ENCODE data around the gene CHST6. TPM values are rescaled to one million over a fixed set of nuclear protein-coding genes. Genes with fewer than 3 reads are reported as not detected.
"Not testable (repeated sequence)": the region's sequence is repeated elsewhere in the genome, so short reads cannot be mapped to it uniquely, and the experiment has no call there.

CHST6 gene
- total RNA-seq, 6 experiments from 2014 or later = 0.02 TPM; not detected in 5

DNA sequence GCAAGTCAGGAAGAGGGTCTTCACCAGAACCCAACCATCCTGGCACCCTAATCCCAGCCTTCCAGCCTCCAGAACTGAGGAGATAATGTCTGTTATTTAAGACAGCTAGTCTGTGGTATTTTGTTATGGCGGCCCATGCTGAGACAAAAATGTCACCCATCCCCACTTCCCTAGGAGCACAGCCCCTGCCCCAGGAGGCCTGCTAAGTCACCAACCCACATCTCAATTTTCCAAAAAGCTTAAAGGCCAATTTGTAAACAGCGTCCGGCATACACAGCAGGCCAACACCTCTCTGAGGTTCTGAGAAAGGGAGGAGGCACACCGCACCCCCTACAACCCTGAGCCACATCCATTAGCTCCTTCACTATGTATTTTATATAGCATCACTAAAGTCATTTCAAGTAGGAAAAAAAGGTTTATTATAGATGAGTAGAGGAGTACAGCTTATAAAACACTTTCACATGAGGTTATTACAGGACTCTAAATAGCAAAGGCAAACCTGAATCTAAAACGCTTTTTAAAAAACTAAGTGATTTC lies 37.7 kb downstream of the CHST6 start:
- Histone ChIP-seq H3K27ac (no peak overlapping the region), H3K36me3 (no peaks in the 10 kb centered on the region), H3K4me1 (peaks cover 0 to 12% (median 1%) of the 10 kb centered on the region in 4 donors), H3K4me3 (no peak overlapping the region), H3K9me3 (no peaks in the 10 kb centered on the region), H3K27me3 (no peaks in the 10 kb centered on the region)
- intact Hi-C loops (cut with DNase I) = no loop called here
- no peak for ATAC-seq
- TF ChIP-seq POLR2A (IDR thresholded peaks at IDR 0.05) = no peak
- TF ChIP-seq, protein P1, sequence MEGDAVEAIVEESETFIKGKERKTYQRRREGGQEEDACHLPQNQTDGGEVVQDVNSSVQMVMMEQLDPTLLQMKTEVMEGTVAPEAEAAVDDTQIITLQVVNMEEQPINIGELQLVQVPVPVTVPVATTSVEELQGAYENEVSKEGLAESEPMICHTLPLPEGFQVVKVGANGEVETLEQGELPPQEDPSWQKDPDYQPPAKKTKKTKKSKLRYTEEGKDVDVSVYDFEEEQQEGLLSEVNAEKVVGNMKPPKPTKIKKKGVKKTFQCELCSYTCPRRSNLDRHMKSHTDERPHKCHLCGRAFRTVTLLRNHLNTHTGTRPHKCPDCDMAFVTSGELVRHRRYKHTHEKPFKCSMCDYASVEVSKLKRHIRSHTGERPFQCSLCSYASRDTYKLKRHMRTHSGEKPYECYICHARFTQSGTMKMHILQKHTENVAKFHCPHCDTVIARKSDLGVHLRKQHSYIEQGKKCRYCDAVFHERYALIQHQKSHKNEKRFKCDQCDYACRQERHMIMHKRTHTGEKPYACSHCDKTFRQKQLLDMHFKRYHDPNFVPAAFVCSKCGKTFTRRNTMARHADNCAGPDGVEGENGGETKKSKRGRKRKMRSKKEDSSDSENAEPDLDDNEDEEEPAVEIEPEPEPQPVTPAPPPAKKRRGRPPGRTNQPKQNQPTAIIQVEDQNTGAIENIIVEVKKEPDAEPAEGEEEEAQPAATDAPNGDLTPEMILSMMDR (IDR thresholded peaks at IDR 0.05) = no peak
- WGBS (ENCODE audit: insufficient coverage, low coverage, low lambda C conversion rate, missing lambda C conversion rate) = 100% methylated on average over 5 of the region's 5 CpGs
- peak in 1 of 3 donors; percentile 1 for DNase-seq

DNA sequence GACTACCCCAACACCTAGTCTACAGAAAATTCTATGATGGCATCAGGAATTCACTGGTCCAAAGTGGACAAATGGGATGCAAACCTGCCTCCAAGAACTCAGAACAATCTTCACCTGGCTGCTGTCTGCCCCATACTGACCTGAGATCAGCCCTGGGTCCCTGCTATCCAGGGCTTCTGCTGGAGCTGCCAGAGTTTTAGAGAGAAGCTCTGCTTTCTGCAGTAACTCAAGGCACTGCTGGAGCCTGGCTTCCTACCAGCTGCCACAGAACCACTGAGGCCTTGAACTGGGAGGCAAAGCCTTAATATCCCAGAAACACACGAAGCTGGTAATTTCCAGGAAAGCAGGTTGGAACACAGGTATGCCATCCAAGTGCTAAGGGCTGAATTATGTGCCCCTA lies 38.3 kb downstream of the CHST6 start:
- no peak for DNase-seq
- ATAC-seq = no peak
- Histone ChIP-seq H3K27me3 (no peaks in the 10 kb centered on the region), H3K27ac (no peak overlapping the region), H3K9me3 (no peaks in the 10 kb centered on the region), H3K4me3 (no peak overlapping the region), H3K4me1 (peaks cover 0 to 16% (median 3%) of the 10 kb centered on the region in 4 donors), H3K36me3 (no peaks in the 10 kb centered on the region)
- intact Hi-C loops (cut with DNase I) = no loop called here
- WGBS (ENCODE audit: insufficient coverage, low coverage, low lambda C conversion rate, missing lambda C conversion rate) = no CpG with 5 or more reads among the region's 1 CpG
- TF ChIP-seq, protein P1 (IDR thresholded peaks at IDR 0.05) = no peak
- TF ChIP-seq POLR2A (IDR thresholded peaks at IDR 0.05) = no peak

DNA sequence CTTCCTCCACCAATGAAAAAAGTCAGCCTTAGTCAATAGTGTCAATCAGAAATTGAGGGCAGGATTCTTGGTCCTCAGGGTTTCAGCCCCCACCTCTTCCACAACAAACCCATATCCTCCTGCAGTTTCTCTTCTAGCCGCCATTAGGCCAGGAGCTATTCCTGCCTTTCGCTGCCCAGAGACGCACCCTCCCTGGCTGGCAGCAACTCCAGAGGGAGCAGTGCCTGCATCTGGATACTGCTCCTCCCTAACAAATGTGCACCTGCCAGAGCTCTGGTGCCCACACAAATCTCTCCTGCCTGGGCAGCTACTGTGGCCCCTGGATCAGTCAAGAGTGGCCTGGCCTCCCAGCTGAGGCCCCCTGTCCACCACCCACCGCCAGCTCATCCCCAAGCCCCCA lies 38.8 kb downstream of the CHST6 start:
- H3K27me3 ChIP-seq; intact Hi-C loops (cut with DNase I); H3K9me3 ChIP-seq; H3K36me3 ChIP-seq; DNase-seq; H3K27ac ChIP-seq; H3K4me3 ChIP-seq: not testable (repeated sequence)
- WGBS (ENCODE audit: insufficient coverage, low coverage, low lambda C conversion rate, missing lambda C conversion rate) = no CpG with 5 or more reads among the region's 4 CpGs
- peaks cover 0 to 16% (median 3%) of the 10 kb centered on the region in 4 donors for H3K4me1 ChIP-seq
- ATAC-seq = peak in 1 of 4 donors; percentile 21

DNA sequence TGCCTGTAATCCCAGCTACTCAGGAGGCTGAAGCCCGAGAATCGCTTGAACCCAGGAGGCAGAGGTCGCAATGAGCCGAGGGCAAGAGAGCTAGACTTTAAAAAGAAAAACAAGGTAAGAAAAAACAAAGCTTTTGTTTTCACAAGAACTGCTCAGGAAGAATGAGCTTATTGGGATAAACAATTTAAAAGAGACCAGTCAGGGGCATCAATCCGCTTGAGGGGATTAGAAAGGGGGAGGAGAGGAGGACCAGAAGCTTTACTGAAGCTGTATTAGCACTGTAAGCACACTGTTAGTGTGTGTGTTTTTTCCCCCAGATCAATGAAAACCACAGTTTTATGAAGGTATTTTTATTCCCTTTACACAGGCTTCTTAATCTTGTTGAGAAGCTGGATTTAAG lies 39.6 kb downstream of the CHST6 start:
- no peak overlapping the region for H3K4me3 ChIP-seq
- intact Hi-C loops (cut with DNase I) = no loop called here
- H3K36me3 ChIP-seq = no peaks in the 10 kb centered on the region
- H3K27me3 ChIP-seq = no peaks in the 10 kb centered on the region
- WGBS (ENCODE audit: insufficient coverage, low coverage, low lambda C conversion rate, missing lambda C conversion rate) = 76% methylated on average over 5 of the region's 5 CpGs
- H3K9me3 ChIP-seq = no peaks in the 10 kb centered on the region
- TF ChIP-seq, protein P1 (IDR thresholded peaks at IDR 0.05) = no peak
- no peak for TF ChIP-seq POLR2A (IDR thresholded peaks at IDR 0.05)
- ATAC-seq (no peak), DNase-seq (no peak)
- no peak overlapping the region for H3K27ac ChIP-seq
- peaks cover 0 to 16% (median 3%) of the 10 kb centered on the region in 4 donors for H3K4me1 ChIP-seq

DNA sequence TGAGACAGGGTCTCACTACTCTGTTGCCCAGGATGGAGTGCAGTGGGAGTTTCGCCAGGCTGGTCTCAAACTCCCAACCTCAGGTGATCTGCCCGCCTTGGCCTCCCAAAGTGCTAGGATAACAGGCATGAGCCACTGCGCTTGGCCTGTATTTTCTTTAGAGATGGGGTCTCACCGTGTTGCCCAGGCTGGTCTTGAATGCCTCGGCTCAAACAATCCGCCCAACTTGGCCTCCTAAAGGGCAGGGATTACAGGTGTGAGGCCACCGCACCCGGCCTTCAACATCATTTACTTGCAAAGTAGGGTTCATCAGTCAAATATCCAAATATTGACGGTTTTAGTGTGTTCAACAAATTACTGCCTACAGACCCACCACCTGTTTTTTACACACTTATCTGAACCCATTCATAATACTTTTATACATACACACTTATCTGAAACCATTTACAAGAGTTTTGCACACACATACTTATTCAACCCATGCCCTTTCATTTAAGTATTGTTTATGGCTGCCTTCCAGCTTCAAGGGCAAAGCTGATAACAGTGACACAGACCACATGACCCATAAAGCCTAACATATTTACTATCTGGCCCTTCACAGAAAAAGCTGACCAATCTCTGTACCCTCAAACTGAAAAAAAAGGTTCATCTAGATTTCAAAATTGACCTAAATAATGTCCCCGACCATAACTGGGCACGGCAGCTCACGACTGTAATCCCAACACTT lies 42.6 kb downstream of the CHST6 start:
- peaks cover 0 to 16% (median 3%) of the 10 kb centered on the region in 4 donors for H3K4me1 ChIP-seq
- no peaks in the 10 kb centered on the region for H3K9me3 ChIP-seq
- H3K36me3 ChIP-seq = no peaks in the 10 kb centered on the region
- H3K27me3 ChIP-seq = no peaks in the 10 kb centered on the region
- 43% methylated on average over 9 of the region's 12 CpGs for WGBS (ENCODE audit: insufficient coverage, low coverage, low lambda C conversion rate, missing lambda C conversion rate)
- TF ChIP-seq POLR2A (IDR thresholded peaks at IDR 0.05) = no peak
- TF ChIP-seq, protein P1 (IDR thresholded peaks at IDR 0.05) = no peak
- no peak for DNase-seq
- intact Hi-C loops (cut with DNase I) = no loop called here
- ATAC-seq = peak; percentile 85 to 94 (median 90)
- H3K4me3 ChIP-seq = no peak overlapping the region
- peak overlapping the region in 2 of 3 donors; percentile 22 to 44 for H3K27ac ChIP-seq

Data from right lobe of liver (tissue), 6 donors.